K562 (cell line): ENCODE results near the gene ATF3. TPM values are rescaled to one million over a fixed set of nuclear protein-coding genes. Genes with fewer than 3 reads are reported as not detected.

ENCODE experiments used
- ARID2 ChIP-seq: fragments of 450-650 bp; IDR thresholded peaks from 2 replicates; pipeline ENCODE4 v1.6.1; 2017; ENCODE audit warnings: antibody characterized with exemption, mild to moderate bottlenecking
- CHAMP1 ChIP-seq: fragments of 450-650 bp; IDR thresholded peaks from 2 replicates; pipeline ENCODE4 v1.6.1; 2016; ENCODE audit warnings: mild to moderate bottlenecking
- CHD2 ChIP-seq: IDR thresholded peaks from 2 replicates; pipeline ENCODE4 v1.6.1; 2011; ENCODE audit warnings: low read depth, low read length
- CREM ChIP-seq: IDR thresholded peaks from 2 replicates; pipeline ENCODE4 v1.6.1; 2014; ENCODE audit warnings: antibody characterized with exemption, low read depth
- ELF2 ChIP-seq: fragments of 250-450 bp; sonication (Bioruptor Pico); IDR thresholded peaks from 2 replicates; pipeline ENCODE4 v1.5.0; 2021; ENCODE audit warnings: mild to moderate bottlenecking
- FOXK1 ChIP-seq: sonication (generic); formaldehyde crosslinking; IDR thresholded peaks from 2 replicates; pipeline ENCODE4 v1.8.0; 2022; ENCODE audit warnings: missing genetic modification reagents, mild to moderate bottlenecking, borderline replicate concordance
- GABPB1 ChIP-seq: sonication (generic); formaldehyde crosslinking; IDR thresholded peaks from 2 replicates; pipeline ENCODE4 v1.8.0; 2022; ENCODE audit warnings: mild to moderate bottlenecking, missing genetic modification reagents
- HCFC1 ChIP-seq: IDR thresholded peaks from 2 replicates; pipeline ENCODE4 v1.6.1; 2012; ENCODE audit warnings: low read depth, low read length, improper control_type of control experiment
- KAT7 ChIP-seq: sonication (generic); formaldehyde crosslinking; IDR thresholded peaks from 2 replicates; pipeline ENCODE4 v1.8.0; 2022; ENCODE audit warnings: missing genetic modification reagents, mild to moderate bottlenecking, borderline replicate concordance
- NFIC ChIP-seq: fragments of 450-650 bp; IDR thresholded peaks from 2 replicates; pipeline ENCODE4 v1.6.1; 2017; ENCODE audit warnings: mild to moderate bottlenecking, inconsistent platforms
- OTX1 ChIP-seq: fragments of 450-650 bp; formaldehyde crosslinking; IDR thresholded peaks from 2 replicates; pipeline ENCODE4 v1.4.0; 2022; ENCODE audit warnings: mild to moderate bottlenecking
- RBM15 ChIP-seq: fragments of 200-400 bp; formaldehyde crosslinking; IDR thresholded peaks from 2 replicates; pipeline ENCODE4 v1.6.1; 2018; ENCODE audit warnings: mild to moderate bottlenecking, low read length, moderate library complexity; ENCODE audit not compliant: insufficient read depth
- RBM22 ChIP-seq: fragments of 200-400 bp; formaldehyde crosslinking; IDR thresholded peaks from 2 replicates; pipeline ENCODE4 v1.6.1; 2018; ENCODE audit warnings: low read length, low read depth; ENCODE audit not compliant: poor library complexity, severe bottlenecking
- SOX6 ChIP-seq: fragments of 450-650 bp; IDR thresholded peaks from 2 replicates; pipeline ENCODE4 v1.6.1; 2014; ENCODE audit warnings: mild to moderate bottlenecking
- SRF ChIP-seq, 2 experiments: fragments of 250-450, 450-650 bp in 1 of 2; sonication (Bioruptor Pico) in 1 of 2; sonication (generic) in 1 of 2; formaldehyde crosslinking; IDR thresholded peaks; 2 replicates each; pipeline versions ENCODE4 v1.5.0 to v1.5.1; 2020 to 2022; ENCODE audit warnings: mild to moderate bottlenecking in 1 of 2, missing genetic modification reagents in 1 of 2
- SRSF1 ChIP-seq: fragments of 200-400 bp; formaldehyde crosslinking; IDR thresholded peaks from 2 replicates; pipeline ENCODE4 v1.6.1; 2017; ENCODE audit warnings: mild to moderate bottlenecking, low read depth, low read length, moderate library complexity
- TFAP4 ChIP-seq: sonication (generic); formaldehyde crosslinking; IDR thresholded peaks from 2 replicates; pipeline ENCODE4 v1.8.0; 2022; ENCODE audit warnings: missing genetic modification reagents, mild to moderate bottlenecking, moderate library complexity, borderline replicate concordance
- ZBTB17 ChIP-seq: fragments of 450-650 bp; formaldehyde crosslinking; IDR thresholded peaks from 2 replicates; pipeline ENCODE4 v1.4.0; 2020; ENCODE audit warnings: mild to moderate bottlenecking
- ZKSCAN3 ChIP-seq: fragments of 250-450 bp; sonication (Bioruptor Pico); IDR thresholded peaks from 2 replicates; pipeline ENCODE4 v1.4.0; 2020
- ZNF253 ChIP-seq: fragments of 250-450 bp; sonication (Bioruptor Pico); conservative IDR thresholded peaks from 2 replicates; pipeline ENCODE4 v1.6.1; 2021; ENCODE audit warnings: mild to moderate bottlenecking
- ZNF311 ChIP-seq: fragments of 250-450 bp; sonication (Bioruptor Pico); IDR thresholded peaks from 2 replicates; pipeline ENCODE4 v1.4.0; 2020; ENCODE audit warnings: mild to moderate bottlenecking, moderate library complexity
- polyA plus RNA-seq, 8 experiments: library from polyadenylated mRNA; depleted of rRNA in 4 of 8; stranded (reverse) in 5 of 8; unstranded in 3 of 8; fragments of >200 nt; fragmentation: Nextera tagmentation in 2 of 8; fragmentation: Illumina TruSeq in 1 of 8; extraction: Ambion mirVana in 2 of 8; extraction: Trizol in 1 of 8; gene quantifications; 2 replicates each; pipeline versions ENCODE4 v1.2.1 to v1.2.3, GENCODE V29; 2011 to 2014; ENCODE audit warnings: inconsistent platforms in 1 of 8, missing spikeins in 1 of 8
- total RNA-seq, 7 experiments: library from RNA; depleted of rRNA in 6 of 7; stranded (reverse); fragments of >200 nt in 6 of 7; fragmentation: Illumina TruSeq in 2 of 7; extraction: Trizol in 2 of 7; gene quantifications; 2 replicates each; pipeline versions ENCODE4 v1.2.1 to v1.2.3, GENCODE V29; 2011 to 2021; ENCODE audit warnings: low replicate concordance in 1 of 7
- TF ChIP-seq, protein P1 (sequence below): fragments of 200-800 bp; sonication (Bioruptor generic); IDR thresholded peaks from 2 replicates; pipeline ENCODE4 v1.6.1; 2017; ENCODE audit warnings: missing genetic modification characterization, missing compliant biosample characterization
- TF ChIP-seq, protein P2 (sequence below), 2 experiments: fragments of 450-650 bp; conservative IDR thresholded peaks; 2 replicates each; pipeline ENCODE4 v1.6.1; 2017; ENCODE audit warnings: mild to moderate bottlenecking in 2 of 2, moderate library complexity in 2 of 2

Gene ATF3
- total and polyA plus RNA-seq, 9 of the 15 experiments (the other 6 are each of a cell fraction or from before 2014, with no cell fraction given), result 3.5 to 28.2 (median 19.8) TPM

GRCh38 chr1:212608959-212609700 is 569 bp downstream of the ATF3 start (continued):
- TF ChIP-seq CHAMP1, result no peak
- no peak for TF ChIP-seq SOX6
- TF ChIP-seq ZKSCAN3 (CRISPR knock-in tag), result no peak
- TF ChIP-seq ZNF253, result no peak
- no peak; the same call in 1 of the 2 replicates for TF ChIP-seq FOXK1 (CRISPR knock-in tag)
- TF ChIP-seq RBM22, result peak; percentile 96
- TF ChIP-seq ELF2 (CRISPR knock-in tag), result 0 out of 2 replicates have a peak, but pooled peaks have one; percentile 49
- no peak; the same call in 1 of the 2 replicates for TF ChIP-seq TFAP4 (CRISPR knock-in tag)
- TF ChIP-seq, protein P1, sequence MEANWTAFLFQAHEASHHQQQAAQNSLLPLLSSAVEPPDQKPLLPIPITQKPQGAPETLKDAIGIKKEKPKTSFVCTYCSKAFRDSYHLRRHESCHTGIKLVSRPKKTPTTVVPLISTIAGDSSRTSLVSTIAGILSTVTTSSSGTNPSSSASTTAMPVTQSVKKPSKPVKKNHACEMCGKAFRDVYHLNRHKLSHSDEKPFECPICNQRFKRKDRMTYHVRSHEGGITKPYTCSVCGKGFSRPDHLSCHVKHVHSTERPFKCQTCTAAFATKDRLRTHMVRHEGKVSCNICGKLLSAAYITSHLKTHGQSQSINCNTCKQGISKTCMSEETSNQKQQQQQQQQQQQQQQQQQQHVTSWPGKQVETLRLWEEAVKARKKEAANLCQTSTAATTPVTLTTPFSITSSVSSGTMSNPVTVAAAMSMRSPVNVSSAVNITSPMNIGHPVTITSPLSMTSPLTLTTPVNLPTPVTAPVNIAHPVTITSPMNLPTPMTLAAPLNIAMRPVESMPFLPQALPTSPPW, result no peak
- TF ChIP-seq ZNF311, result no peak
- TF ChIP-seq NFIC, result no peak
- TF ChIP-seq ZBTB17 (CRISPR knock-in tag), result peak; percentile 46; the same call in 1 of the 2 replicates
- TF ChIP-seq GABPB1, result peak; percentile 15
- no peak for TF ChIP-seq CHD2
- no peak for TF ChIP-seq RBM15
- no peak for TF ChIP-seq HCFC1
- TF ChIP-seq SRF (CRISPR knock-in tag; IDR thresholded peaks at IDR 0.05), result peak in 1 of 2 experiments; percentile 8; a peak in 2 of 4 replicates
- no peak for TF ChIP-seq CREM
- TF ChIP-seq OTX1 (CRISPR knock-in tag), result peak; percentile 45; the same call in 1 of the 2 replicates
- TF ChIP-seq, protein P2, sequence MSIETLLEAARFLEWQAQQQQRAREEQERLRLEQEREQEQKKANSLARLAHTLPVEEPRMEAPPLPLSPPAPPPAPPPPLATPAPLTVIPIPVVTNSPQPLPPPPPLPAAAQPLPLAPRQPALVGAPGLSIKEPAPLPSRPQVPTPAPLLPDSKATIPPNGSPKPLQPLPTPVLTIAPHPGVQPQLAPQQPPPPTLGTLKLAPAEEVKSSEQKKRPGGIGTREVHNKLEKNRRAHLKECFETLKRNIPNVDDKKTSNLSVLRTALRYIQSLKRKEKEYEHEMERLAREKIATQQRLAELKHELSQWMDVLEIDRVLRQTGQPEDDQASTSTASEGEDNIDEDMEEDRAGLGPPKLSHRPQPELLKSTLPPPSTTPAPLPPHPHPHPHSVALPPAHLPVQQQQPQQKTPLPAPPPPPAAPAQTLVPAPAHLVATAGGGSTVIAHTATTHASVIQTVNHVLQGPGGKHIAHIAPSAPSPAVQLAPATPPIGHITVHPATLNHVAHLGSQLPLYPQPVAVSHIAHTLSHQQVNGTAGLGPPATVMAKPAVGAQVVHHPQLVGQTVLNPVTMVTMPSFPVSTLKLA (conservative IDR thresholded peaks at IDR 0.05), result no peak
- 0 out of 2 replicates have a peak, but pooled peaks have one; percentile 35 for TF ChIP-seq KAT7 (CRISPR knock-in tag)
- 0 out of 2 replicates have a peak, but pooled peaks have one; percentile 73 for TF ChIP-seq SRSF1
- peak; percentile 27; the same call in 1 of the 2 replicates for TF ChIP-seq ARID2
